ENCODE data around the gene ZFYVE19. TPM values are rescaled to one million over a fixed set of nuclear protein-coding genes. Genes with fewer than 3 reads are reported as not detected.
A peak's percentile ranks its signal among the peaks of the same experiment; 100 is the strongest.

ZFYVE19 gene
- total RNA-seq, 1 experiment from 2014 or later = 38.3 TPM

DNA sequence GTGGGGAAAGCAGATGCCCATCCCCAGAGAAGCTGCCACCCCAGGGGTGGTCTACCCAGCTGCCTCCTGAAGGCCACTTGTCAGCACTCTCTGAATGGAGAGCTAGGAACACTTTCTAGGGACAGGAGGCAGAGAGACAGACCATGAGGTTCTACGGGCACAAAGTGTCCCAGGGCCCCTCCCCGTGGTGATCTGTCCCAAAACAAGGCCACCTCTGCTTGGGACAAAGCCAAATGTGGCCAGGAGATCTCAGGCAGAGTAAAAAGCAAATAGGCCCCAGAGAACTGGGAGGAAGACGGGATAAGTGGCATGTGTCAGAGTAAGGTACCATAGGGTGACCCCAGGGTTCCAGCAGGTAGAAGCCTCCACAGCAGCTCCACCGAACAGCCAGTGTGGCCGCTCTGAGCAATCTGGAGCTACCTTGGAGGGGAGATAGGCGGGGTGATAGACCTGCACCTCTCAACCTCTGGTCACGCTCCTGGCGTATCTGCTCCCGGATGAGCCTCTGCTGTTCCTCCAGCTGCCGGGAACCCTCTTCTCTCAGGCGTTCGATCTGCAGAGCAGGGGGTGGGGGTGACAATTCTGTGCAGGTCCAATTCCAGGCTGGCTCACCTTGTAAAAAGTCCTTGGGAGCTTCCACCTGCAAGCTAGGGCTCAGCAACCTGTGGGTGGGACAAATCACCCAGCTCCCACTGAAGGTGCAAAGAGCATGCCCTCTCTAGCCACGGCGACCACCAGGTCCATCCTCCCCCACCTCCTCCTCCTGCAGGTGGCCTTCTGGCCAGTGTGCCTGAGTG is 31.0 kb upstream of the ZFYVE19 start:
- DNase-seq (ENCODE audit: low read depth) = no peak

DNA sequence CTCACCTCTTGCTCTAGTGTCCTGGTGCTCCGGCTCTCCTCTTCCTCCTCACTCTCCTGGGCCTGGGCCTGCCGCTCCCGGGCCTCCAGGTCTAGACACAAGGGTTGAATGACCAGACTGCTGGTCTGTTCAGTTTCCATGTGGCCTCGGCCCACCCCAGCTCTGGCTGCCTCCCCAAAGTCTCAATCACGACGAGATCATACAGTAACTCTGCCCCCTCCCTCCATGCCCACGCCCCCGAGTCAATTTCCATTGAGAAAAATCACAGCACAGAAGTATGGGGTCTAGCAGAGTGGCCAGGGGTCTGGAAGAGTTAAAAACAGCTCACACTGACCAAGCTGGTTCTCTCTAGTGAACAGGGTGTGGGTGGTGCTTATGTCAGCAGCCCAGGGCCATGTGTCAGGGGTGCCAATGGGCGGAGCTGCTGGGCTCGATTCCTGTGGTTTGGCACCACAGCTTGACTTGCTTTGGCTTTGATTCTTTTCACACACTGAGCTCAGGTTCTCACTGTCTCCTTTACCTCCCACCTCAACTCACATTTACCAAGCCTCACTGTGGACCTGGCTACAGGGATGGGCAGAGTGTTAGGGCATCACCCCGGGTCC is 30.2 kb upstream of the ZFYVE19 start:
- peak; percentile 72 for DNase-seq (ENCODE audit: low read depth)

DNA sequence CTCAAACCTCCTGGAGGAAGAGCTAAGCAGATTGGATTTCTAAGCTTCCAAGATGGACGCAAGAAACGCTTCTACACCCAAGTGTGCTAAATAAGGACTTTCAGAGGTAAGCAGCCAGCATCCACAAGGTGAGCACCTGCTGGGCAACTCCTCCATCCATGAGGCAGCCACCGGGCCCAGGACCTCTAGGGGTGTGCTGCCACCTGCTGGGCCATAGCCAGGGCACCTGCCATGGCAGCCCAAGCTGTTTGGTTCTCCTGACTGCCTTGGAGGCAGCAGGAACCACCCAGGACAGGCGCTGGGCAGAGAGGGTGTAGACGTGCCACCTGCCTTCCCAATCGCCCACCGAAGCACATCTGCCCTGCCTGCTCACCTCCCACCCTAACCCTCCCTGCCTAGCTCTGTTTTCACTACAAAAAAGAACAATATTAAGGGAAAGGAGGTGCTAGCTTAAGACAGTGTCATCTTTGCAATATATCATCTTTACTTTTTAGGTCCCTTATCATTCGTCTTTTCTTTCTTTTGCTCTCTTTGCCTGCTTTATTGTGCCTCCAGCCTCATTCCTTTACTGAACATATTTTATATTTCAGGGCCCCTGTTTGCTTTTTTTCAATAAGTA is 24.2 kb upstream of the ZFYVE19 start:
- peak; percentile 32 for DNase-seq (ENCODE audit: low read depth)

DNA sequence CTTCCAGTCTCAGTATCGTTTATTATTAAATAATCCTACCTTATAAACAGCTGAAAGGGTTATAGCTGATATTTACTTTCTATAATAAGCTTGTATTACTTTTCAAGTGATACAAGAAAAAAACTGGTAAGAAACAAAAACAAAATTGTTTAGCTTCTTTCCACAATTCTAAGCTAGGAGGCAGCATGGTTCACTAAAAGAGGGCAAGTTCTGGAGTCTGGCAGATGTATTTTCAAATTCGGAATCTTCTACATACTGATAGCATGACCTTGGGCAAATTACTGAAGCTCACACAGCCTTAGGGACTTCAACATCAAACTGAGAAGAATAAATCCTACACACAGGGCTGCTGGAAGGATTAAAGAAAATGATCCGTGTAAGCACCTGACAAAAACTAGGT is 21.7 kb upstream of the ZFYVE19 start:
- no peak for DNase-seq (ENCODE audit: low read depth)

DNA sequence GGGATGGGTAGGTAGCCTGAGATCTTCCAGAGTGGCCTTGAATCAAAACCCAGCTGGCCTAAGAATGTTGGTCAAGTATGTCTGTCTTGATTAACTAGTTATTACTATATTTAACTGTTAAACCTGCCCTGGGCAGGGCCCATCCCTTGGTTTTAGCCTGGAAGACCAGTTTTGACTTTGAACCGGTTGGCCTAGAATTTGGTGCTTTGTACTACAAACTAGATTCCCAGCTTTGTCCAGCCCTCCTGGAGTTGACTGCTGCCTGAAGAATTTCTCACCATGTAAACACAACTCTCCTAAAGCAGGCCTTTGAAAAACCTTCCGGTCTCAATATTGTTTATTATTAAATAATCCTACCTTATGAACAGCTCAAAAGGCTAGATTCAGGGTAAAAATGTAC is 21.1 kb upstream of the ZFYVE19 start:
- no peak for DNase-seq (ENCODE audit: low read depth)

DNA sequence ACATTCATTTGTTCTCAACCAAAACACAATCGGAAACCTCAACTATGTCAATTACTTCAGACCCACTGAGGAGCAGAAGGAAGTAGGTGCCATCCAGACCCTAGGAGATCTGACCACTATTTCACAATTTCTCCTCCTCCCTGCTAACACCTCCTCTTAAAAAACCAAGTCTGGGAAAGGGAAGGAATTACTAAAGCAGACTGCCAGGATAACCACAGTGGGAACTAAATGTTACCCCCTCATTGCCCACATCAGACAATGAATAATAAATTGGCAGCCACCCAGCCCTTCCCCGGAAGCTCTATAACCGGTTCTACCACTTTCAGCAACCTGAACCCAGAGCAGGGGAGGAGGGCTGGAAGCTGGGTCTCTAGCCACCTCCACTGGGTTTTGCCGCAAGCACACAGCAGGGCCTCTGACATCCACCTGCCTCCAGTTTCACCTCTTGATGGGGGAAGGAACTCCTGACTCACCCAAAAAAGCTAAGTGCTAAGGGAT is 19.5 kb upstream of the ZFYVE19 start:
- DNase-seq (ENCODE audit: low read depth) = peak; percentile 87

DNA sequence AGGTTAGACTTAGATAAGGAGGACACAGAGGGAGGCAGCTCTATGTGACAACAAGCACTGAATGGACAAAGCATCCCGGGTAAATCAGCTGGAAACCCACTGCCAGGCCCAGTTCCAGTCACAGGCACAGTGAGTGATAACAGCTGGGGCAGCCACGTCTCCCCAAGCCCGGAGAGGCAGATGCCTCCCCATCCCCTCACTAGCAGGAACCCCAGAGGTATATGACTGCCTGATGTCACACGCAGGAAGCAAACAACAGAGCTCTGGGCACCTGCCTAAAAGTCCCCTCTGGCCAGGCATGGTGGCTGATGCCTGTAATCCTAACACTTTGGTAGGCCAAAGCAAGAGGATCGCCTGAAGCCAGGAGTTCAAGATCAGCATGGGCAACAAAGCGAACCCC is 18.9 kb upstream of the ZFYVE19 start:
- no peak for DNase-seq (ENCODE audit: low read depth)

DNA sequence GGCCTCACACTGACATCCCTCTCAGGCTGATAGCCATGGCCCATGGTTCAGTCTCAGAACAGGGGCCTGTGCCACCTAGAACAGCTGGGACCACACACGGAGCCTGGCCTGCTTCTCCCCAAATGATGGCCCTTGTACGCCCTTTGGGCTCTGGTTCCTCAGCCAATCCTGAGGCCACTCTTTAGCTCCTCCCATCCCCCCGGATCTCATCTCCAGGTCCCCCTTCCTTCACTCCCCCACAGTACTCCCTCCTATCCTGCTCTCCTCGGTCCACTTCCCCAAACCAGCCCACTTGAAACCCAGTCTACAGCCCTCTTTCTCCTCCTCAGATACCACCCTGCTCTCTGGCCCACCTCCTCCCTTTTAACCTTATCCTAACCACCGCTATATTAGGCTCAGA is 17.8 kb upstream of the ZFYVE19 start:
- no peak for DNase-seq (ENCODE audit: low read depth)

DNA sequence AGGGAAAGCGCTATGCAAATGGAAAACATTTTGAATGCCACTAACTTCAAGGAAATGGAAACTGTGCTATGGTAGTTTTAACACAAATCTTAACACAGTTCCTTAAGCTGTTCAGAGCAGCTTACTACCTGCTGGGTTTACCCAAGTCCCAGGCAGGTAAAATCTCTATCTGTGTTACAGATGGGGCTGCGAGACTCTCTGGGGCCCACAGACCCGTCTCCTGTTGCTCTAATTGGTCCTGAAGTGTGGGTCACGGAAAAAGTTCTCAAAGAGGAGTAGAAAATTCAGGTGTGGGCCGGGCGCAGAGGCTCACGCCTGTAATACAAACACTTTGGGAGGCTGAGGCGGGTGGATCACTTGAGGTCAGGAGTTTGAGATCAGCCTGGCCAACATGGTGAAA is 16.9 kb upstream of the ZFYVE19 start:
- DNase-seq (ENCODE audit: low read depth) = no peak

DNA sequence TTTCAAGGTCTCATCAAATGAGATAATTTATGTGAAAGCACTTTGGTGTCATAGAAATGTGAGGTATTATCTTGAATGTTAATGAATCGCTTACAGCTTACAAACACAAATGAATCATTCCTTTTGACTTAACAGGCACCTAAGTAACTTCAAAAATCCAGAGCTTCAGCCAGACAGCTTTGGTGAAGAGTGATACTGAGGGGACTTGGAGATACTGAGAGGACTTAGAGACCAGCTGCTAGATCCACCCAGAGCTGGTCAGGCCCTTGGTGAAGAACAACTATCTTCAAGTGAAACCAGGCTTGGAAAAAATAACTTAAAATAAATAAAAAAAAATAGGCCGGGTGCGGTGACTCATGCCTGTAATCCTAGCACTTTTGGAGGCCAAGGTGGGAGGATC is 16.2 kb upstream of the ZFYVE19 start:
- DNase-seq (ENCODE audit: low read depth) = no peak

DNA sequence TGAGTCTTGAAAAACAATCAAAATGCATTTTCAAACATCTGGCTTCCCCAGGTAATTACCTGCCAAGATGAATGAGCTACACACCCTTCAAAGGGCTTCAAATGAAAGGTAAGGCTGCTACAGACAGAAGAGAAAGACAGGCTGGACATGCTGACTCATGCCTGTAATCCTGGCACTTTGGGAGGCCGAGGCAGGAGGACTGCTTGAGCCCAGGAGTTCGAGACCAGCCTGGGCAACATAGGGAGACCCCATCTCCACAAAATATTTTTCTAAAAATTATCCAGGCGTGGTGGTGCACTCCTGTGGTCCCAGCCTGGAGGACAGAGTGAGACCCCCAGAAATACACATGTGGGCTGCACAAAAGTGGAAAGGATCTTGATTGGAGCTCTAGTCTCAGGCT is 14.5 kb upstream of the ZFYVE19 start:
- no peak for DNase-seq (ENCODE audit: low read depth)

DNA sequence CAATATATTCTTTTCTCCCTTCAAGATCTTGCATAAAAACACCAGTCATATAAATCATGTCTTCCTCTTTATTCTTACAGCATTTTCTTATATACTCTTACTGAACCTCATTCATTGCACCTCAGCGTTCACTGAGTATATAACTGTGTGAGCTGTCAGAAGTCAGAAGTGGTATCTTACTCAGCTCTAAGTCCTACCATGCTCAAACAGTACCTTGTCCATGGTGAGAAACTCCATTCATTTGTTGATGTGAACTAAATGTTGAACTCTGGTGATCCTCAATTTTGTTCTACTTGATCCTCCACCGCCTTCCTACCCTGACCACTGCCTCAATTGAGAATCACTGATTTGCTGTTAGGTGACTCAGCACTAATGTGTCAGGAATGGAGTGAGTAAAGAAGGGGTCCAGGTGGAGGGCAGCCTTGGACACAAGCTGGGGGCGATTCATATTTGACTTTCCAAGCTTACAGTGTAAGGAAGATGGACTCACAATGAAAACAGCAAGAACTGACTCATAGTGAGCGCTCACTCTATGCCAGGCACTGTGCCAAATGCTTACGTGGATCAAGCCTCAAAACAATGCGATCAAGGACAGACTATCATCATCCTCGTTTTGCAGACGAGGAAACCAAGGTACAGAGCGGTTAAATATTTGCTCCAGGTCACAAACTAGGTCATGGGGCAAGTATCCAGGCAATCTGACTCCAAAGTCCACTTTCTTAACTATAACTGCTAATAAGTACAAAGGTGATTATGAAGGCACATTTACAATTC is 13.5 kb upstream of the ZFYVE19 start:
- peak; percentile 91 for DNase-seq (ENCODE audit: low read depth)

DNA sequence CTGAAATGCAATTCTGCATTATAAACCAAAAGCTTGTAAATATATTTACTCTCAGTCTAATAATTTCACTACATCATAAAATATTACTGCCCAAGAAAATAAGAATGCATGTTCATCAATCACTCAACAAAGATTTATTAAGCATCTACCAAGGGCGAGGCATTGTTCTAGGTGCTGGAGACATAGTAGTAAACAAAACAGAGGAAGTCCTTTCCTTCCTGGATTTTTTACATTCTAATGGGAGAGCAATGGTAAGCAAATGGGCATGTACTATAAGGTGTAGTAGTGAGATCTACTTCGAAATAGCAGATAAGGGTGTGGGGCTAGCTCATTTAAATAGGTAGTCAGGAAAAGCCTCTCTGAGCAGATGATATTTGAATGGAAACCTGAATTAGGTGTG is 10.8 kb upstream of the ZFYVE19 start:
- DNase-seq (ENCODE audit: low read depth) = no peak

DNA sequence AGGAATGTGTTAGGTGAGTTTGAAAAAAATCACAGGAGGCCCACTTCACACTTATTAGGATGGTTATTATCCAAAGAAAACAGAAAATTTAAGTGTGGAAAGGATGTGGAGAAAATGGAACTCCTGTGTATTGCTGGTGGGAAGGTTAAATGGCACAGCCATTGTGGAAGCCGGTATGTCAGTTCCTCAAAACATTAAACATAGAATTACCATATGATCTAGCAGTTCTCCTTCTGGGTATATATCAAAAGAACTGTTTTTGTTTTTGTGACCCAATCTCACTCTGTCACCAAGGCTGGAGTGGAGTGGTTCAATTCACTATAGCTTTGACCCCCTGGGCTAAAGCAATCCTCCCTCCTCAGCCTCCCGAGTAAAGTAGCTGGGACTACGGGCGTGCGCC is 10.4 kb upstream of the ZFYVE19 start:
- DNase-seq (ENCODE audit: low read depth) = no peak

DNA sequence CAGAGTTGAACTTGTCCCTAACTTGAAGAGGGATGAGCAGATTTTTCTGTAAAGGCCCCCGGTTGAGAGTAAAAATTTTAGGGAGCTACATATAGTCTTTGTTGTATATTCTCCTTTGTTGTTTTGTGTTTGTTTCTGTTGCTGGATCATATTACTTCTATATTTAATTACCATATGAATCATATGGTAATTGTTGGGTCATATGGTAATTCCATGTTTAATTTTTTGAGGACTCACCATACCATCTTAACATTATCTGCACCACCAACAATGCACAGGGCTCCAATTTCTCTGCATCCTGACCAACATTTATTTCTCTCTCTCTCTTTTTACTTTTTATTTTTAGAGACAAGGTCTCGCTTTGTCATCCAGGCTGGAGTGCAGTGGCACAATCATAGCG is 7.4 kb upstream of the ZFYVE19 start:
- no peak for DNase-seq (ENCODE audit: low read depth)

DNA sequence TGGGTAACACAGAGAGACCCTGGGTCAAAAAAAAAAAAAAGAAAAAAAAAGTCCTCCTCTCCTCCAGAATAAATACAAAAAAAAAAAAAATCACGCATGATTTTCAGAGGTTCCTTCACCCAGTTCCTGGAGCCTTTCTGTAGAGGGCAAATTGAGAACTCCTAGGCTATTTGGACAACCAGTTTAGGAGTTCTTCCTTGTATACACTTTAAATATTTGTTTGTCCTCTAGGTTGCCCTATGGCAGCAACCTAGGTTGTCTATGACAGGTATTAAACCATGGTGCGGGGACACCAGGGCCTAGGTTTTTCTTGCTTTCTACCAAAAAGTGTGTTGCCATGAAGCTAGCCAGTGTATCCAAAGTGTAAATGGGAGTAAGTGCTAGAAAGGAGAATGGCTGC is 3.8 kb upstream of the ZFYVE19 start:
- DNase-seq (ENCODE audit: low read depth) = no peak

DNA sequence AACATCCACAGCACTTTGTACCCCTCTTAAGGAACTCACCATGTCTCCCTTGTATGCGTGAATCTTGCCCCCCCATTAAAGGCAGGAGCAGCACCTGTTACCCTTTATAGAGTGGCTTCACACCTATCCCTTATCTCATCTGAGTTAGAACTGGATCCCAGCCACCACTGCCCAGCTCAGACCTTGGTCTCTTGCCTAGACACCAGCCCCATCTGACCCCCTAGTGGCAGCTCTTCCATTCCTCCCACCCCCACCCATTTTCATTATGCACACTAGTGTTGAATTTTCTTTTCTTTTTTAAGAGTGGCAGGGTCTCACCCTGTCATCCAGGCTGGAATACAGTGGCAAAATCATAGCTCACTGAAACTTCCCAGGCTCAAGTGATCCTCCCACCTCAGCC is 3.2 kb upstream of the ZFYVE19 start:
- no peak for DNase-seq (ENCODE audit: low read depth)

DNA sequence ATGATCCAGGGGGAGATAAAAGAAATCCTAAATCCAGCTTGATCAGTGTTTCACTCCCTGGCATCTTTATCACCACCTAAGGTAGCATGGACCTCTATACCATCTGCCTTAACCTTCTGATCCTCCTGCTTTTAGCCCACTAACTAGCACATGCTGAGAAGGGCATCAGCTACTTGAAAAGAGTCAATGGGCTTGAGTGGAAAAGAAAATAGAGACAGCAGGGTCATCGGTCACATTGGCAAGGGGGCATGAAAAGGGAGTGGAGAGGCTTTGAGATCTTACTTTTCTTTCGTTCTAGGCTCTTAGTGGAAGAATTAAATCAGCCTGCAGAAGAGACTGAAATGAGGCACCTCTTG is 239 bp upstream of the ZFYVE19 start:
- DNase-seq (ENCODE audit: low read depth) = no peak

DNA sequence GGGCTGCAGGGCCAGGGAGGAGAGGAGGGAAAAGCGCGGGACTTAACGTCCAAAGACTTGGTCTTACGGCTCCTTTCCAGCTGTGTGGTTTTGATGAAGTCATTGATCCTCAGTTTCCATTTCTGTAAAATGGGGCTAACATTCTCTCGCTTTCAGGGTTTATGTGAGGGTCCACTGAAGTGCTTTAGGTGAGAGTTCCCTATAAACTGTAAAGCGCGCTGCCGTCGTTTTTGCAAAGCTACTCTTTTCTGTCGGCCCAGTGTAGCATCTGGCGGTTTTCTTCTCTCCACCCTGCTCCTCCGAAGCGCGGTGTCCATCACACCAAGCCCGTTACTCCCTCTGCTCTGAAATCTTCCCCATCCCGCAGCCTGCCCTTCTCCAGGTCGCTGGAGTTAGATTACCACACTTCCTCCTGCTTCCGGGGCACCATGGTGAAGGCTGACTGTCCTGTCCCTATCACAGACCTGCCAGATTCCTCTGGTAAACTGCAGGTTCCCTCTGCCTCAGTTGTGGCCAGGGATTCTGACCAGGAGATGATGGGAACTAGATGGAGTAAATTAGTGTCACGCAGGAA is 1.1 kb downstream of the ZFYVE19 start:
- no peak for DNase-seq (ENCODE audit: low read depth)

DNA sequence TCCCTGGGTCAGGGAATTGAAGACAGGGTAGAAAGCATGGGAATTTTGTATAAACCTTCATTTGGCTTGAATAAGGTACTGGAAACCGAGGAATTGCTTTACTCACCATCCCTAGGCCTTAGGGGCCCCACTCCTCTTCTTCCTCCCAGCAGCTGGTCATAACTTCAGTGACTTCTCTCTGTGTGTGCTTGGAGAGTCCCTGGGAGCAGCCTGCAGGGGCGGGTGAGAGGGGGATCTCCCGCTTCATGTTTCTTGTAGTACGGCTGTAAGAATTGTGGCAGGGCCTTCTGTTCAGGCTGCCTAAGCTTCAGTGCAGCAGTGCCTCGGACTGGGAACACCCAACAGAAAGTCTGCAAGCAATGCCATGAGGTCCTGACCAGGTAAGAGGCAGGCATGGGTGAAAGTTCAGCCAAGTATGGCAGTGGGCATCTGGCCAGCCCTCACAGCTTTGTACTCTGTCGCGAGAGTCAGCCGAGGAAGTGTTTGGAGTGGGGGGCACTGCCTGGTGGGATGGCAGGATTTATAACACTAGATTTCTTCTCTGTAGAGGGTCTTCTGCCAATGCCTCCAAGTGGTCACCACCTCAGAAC is 2.1 kb downstream of the ZFYVE19 start:
- DNase-seq (ENCODE audit: low read depth) = no peak

DNA sequence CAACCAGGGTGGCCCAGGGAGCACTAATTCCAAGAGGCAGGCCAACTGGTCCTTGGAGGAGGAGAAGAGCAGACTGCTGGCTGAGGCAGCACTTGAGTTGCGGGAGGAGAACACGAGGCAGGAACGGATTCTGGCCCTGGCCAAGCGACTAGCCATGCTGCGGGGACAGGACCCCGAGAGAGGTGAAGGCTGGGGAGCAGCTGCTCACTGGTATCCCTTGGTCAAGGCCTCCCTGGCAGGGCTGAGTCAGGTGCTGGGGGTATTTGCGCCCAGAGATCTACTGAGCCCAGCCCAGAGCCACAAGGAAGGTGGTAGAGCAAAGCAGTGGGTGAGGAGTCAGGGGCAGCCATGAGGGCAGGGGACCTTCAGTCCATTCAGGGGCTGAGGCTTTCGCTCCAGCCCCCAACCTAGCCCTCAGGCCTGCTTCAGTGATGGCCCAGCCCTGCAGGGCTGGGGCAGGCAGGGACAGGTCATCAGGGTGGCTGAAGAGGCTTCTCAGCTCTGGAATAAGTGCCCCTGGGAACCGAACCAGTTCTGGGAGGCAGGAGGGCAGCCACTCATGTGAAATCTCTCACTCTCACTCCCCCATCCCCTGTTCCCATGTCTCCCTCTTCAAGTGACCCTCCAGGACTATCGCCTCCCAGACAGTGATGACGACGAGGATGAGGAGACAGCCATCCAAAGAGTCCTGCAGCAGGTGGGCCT is 6.0 kb downstream of the ZFYVE19 start:
- DNase-seq (ENCODE audit: low read depth) = no peak
